Left ventricle myocardium inferior (tissue), 1 donor: Measurements from ENCODE around the gene MYH11. TPM values are rescaled to one million over a fixed set of nuclear protein-coding genes. Genes with fewer than 3 reads are reported as not detected.
"Not testable (repeated sequence)": the region's sequence is repeated elsewhere in the genome, so short reads cannot be mapped to it uniquely, and the experiment has no call there.

Source experiments
- DNase-seq: peaks from one replicate; pipeline ENCODE4 v3.0.0-alpha.2; 2020
- H3K27ac ChIP-seq: fragments of 200-600 bp; replicated peaks from 2 replicates; pipeline ENCODE4 v1.8.0; 2021
- H3K27me3 ChIP-seq: fragments of 200-600 bp; 2 replicates; pipeline ENCODE4 v1.8.0; 2021; ENCODE audit warnings: low read depth
- H3K36me3 ChIP-seq: fragments of 200-600 bp; 2 replicates; pipeline ENCODE4 v1.8.0; 2021
- H3K4me1 ChIP-seq: fragments of 200-600 bp; 2 replicates; pipeline ENCODE4 v1.8.0; 2021
- H3K4me3 ChIP-seq: fragments of 200-600 bp; 2 replicates; pipeline ENCODE4 v1.8.0; 2021; ENCODE audit warnings: mild to moderate bottlenecking, moderate library complexity
- H3K9me3 ChIP-seq: fragments of 200-600 bp; replicated peaks from 2 replicates; pipeline ENCODE4 v1.8.0; 2021
- CTCF ChIP-seq: fragments of 200-600 bp; IDR thresholded peaks from 2 replicates; pipeline ENCODE4 v1.8.0; 2021; ENCODE audit warnings: antibody characterized with exemption, mild to moderate bottlenecking, borderline replicate concordance
- intact Hi-C: fragments of 100-400 bp; cut with micrococcal nuclease; formaldehyde crosslinking; loops from one replicate; pipeline ENCODE4 v1.11.0; 2022
- total RNA-seq: library from RNA; stranded (reverse); fragmentation: NEBNext Ultra II Directional; extraction: Animal tissue kit (Norgen Biotek cat#: 25700); gene quantifications from one replicate; pipeline ENCODE4 v1.2.1, GENCODE V29; 2021
- donor health status: DM: no; HTN: yes; CAD: no; lungs with severe emphysema.

MYH11 gene
- total RNA-seq, 1 donor from 2014 or later, result 15.6 TPM

DNA sequence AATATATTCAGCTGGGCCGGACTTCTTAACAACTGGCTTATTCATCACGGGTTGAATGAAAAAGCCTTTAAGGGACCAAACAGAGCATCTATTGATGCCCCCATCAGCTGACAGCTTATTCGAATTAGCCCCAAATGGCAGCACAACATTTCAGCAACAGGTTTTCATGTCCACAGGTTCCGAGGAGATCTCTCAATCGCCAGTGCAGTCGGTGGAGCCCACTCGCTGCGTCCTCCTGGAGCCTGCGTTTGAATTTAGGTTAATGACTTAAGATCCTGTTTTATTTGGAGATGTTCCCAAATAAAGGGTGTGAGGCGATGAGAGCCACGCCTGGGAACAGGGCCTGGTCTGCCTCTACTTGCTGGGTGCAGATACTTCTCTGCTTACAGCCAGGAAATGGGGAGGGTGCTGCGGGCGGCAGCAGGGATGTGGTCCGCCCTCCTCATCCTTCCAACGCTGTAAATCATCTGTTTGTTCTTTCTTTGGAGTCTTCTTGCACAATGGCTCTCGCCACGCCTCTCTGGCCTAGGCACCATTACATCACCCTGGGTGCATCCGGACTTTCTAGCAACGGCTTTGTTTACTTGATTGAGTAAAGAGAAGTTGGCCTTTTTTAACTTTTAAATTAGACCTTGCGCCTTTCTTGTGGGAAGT, 184.2 kb downstream of the MYH11 start:
- intact Hi-C loops, result no loop called here

DNA sequence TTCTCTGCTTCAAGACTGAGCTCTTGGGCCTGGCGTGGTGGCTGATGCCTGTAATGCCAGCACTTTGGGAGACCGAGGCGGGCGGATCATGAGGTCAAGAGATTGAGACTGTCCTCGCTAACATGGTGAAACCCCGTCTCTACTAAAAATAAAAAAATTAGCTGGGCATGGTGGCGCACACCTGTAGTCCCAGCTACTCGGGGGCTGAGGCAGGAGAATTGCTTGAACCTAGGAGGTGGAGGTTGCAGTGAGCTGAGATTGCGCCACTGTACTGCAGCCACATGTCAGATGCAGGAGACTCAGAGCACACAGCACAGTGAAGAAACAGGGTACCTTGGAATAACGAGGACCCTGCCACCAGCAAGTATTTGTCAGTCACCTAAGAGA, 184.7 kb downstream of the MYH11 start:
- peaks cover 36% of the 10 kb centered on the region for H3K36me3 ChIP-seq
- H3K27ac ChIP-seq, result peak overlapping the region; percentile 96
- intact Hi-C loops, H3K9me3 ChIP-seq, H3K27me3 ChIP-seq, DNase-seq: not testable (repeated sequence)
- peak overlapping the region; percentile 50 for H3K4me3 ChIP-seq
- peaks cover 36% of the 10 kb centered on the region for H3K4me1 ChIP-seq

More for the DNA sequence above, 184.2 kb downstream of the MYH11 start:
- DNase-seq, result peak; percentile 91
- Histone ChIP-seq H3K27ac (peak overlapping the region; percentile 96), H3K36me3 (peaks cover 36% of the 10 kb centered on the region), H3K4me3 (peak overlapping the region; percentile 50), H3K4me1 (peaks cover 36% of the 10 kb centered on the region), H3K27me3 (no peaks in the 10 kb centered on the region), H3K9me3 (no peaks in the 10 kb centered on the region)
- no peak for TF ChIP-seq CTCF

DNA sequence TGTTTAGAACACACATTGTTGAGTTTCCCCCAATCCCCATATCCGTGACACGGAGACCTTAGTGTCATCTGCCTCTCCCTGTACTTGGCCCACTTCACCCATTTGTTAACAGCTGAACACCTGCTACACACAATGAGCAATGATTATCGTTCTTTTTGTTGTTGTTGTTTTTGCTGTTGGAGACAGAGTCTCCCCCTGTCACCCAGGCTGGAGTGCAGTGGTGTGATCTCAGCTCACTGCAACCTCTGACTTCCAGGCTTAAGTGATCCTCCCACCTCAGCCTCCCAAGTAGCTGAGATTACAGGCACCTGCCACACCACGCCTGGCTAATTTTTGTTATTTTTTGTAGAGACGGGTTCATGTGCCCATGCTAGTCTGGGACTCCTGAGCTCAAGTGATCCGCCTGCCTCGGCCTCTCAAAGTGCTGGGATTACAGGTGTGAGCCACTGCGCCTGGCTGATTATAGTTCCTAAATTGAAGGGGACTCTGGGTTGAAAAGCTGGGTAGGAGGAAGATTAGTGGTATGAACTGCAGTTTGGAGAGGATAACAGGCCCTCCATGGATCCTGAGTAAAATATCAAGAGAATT, 185.2 kb downstream of the MYH11 start:
- intact Hi-C loops, result no loop called here
- no peak for DNase-seq

GRCh38 chr16:15667091-15667742, 189.6 kb downstream of the MYH11 start:
- intact Hi-C loops, result no loop called here
- peaks cover 65% of the 10 kb centered on the region for H3K36me3 ChIP-seq

More for the DNA sequence above, 185.2 kb downstream of the MYH11 start:
- H3K27ac ChIP-seq, result peak overlapping the region; percentile 96
- H3K36me3 ChIP-seq, result peaks cover 41% of the 10 kb centered on the region
- no peak for TF ChIP-seq CTCF
- no peaks in the 10 kb centered on the region for H3K9me3 ChIP-seq
- no peaks in the 10 kb centered on the region for H3K27me3 ChIP-seq
- no peak overlapping the region for H3K4me3 ChIP-seq
- peaks cover 36% of the 10 kb centered on the region for H3K4me1 ChIP-seq

DNA sequence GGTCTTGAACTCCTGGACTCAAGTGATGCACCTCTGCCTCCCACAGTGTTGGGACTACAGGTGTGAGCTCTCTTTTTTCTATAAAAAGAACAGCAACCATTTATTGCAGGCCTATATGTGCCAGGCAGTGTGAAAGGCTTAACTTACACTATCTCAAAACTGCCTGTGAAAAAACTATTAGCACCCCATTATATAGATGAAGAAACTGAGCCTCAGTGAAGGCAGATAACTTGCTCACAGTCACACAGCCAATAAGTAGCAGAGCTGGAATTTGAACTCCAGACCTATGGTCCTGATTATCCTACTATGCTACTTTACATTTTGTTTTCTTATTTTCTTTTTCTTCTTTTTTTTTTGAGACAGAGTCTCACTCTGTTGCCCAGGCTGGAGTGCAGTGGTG, 191.7 kb downstream of the MYH11 start:
- no peak overlapping the region for H3K4me3 ChIP-seq
- H3K4me1 ChIP-seq, result peaks cover 10% of the 10 kb centered on the region
- no peaks in the 10 kb centered on the region for H3K27me3 ChIP-seq
- TF ChIP-seq CTCF, result no peak
- peaks cover 59% of the 10 kb centered on the region for H3K36me3 ChIP-seq
- no peak overlapping the region for H3K27ac ChIP-seq
- no peaks in the 10 kb centered on the region for H3K9me3 ChIP-seq
- intact Hi-C loops, result no loop called here
- DNase-seq, result no peak

More at GRCh38 chr16:15667091-15667742, 189.6 kb downstream of the MYH11 start:
- Histone ChIP-seq H3K4me3 (no peak overlapping the region), H3K9me3 (no peaks in the 10 kb centered on the region), H3K27me3 (no peaks in the 10 kb centered on the region), H3K4me1 (peaks cover 12% of the 10 kb centered on the region), H3K27ac (no peak overlapping the region)
- DNase-seq, result no peak
- no peak for TF ChIP-seq CTCF

DNA sequence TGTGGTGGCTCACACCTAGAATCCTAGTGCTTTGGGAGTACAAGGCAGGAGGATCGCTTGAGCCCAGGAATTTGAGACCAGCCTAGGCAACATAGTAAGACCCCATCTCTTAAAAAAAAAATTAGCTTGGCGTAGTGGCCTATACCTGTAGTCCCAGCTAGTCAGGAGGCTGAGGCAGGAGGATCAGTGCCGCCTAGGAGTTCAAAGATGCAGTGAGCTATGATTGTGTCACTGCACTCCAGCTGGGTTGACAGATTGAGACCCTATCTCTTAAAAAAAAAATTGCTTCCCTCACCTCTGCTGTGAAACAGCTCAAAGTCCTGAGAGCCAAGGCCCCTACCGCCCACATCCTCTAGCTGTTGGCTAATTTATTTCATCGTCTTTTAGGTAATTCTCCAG, 196.6 kb downstream of the MYH11 start:
- no peak overlapping the region for H3K4me3 ChIP-seq
- H3K36me3 ChIP-seq, result peaks cover 10% of the 10 kb centered on the region
- peaks cover 29% of the 10 kb centered on the region for H3K4me1 ChIP-seq
- H3K27ac ChIP-seq, result peak overlapping the region; percentile 75
- no peak for TF ChIP-seq CTCF
- intact Hi-C loops, result no loop called here
- no peaks in the 10 kb centered on the region for H3K27me3 ChIP-seq
- no peak for DNase-seq
- H3K9me3 ChIP-seq, result no peaks in the 10 kb centered on the region
